Smooth muscle cell (in vitro differentiated cells): ENCODE measurements around the gene OR2T11. TPM values are rescaled to one million over a fixed set of nuclear protein-coding genes. Genes with fewer than 3 reads are reported as not detected.

Experiments used
- DNase-seq: peaks from one replicate; lab custom pipeline; 2025; ENCODE audit not compliant: unreplicated experiment; lab: John Stamatoyannopoulos, UW
- H2AFZ ChIP-seq: fragments of 200-600 bp; sonication (generic); 2 replicates; pipeline ENCODE4 v1.6.0; 2016; ENCODE audit warnings: antibody characterized with exemption, low read depth, mild to moderate bottlenecking
- H3F3A ChIP-seq: fragments of 200-600 bp; sonication (generic); 2 replicates; pipeline ENCODE4 v1.6.0; 2017; ENCODE audit warnings: antibody characterized with exemption, low read depth
- H3K27ac ChIP-seq: fragments of 200-600 bp; sonication (generic); 2 replicates; pipeline ENCODE4 v1.5.1; 2016; ENCODE audit warnings: low read depth, mild to moderate bottlenecking
- H3K27me3 ChIP-seq: fragments of 200-600 bp; sonication (generic); 2 replicates; pipeline ENCODE4 v1.6.1; 2016; ENCODE audit warnings: low read depth, mild to moderate bottlenecking
- H3K36me3 ChIP-seq: fragments of 200-600 bp; sonication (generic); 2 replicates; pipeline ENCODE4 v1.5.1; 2016; ENCODE audit warnings: low read depth
- H3K4me1 ChIP-seq: fragments of 200-600 bp; sonication (generic); 2 replicates; pipeline ENCODE4 v1.5.1; 2016; ENCODE audit warnings: low read depth
- H3K4me2 ChIP-seq: fragments of 200-600 bp; sonication (generic); 2 replicates; pipeline ENCODE4 v1.6.0; 2016; ENCODE audit warnings: mild to moderate bottlenecking
- H3K4me3 ChIP-seq: fragments of 200-600 bp; sonication (generic); 2 replicates; pipeline ENCODE4 v1.5.1; 2016; ENCODE audit warnings: mild to moderate bottlenecking
- H3K79me2 ChIP-seq: fragments of 200-600 bp; sonication (generic); 2 replicates; pipeline ENCODE4 v1.6.0; 2016; ENCODE audit warnings: low read depth, mild to moderate bottlenecking
- H3K9ac ChIP-seq: fragments of 200-600 bp; sonication (generic); 2 replicates; pipeline ENCODE4 v1.6.0; 2016; ENCODE audit warnings: low read depth
- H3K9me3 ChIP-seq: fragments of 200-600 bp; sonication (generic); replicated peaks from 2 replicates; pipeline ENCODE4 v1.5.1; 2016; ENCODE audit warnings: low read depth
- H4K20me1 ChIP-seq: fragments of 200-600 bp; sonication (generic); 2 replicates; pipeline ENCODE4 v1.6.0; 2016; ENCODE audit warnings: low read depth
- CTCF ChIP-seq: fragments of 200-600 bp; sonication (generic); IDR thresholded peaks from 2 replicates; pipeline ENCODE4 v1.5.1; 2017; ENCODE audit warnings: borderline replicate concordance, mild to moderate bottlenecking, antibody characterized with exemption; ENCODE audit not compliant: insufficient read depth, poor library complexity, severe bottlenecking
- WGBS: methylation state at CpG from one replicate; pipeline ENCODE4 v1.1.7; 2016; ENCODE audit warnings: low lambda C conversion rate; 5-methylcytosine and 5-hydroxymethylcytosine counted together
- polyA plus RNA-seq: library from polyadenylated mRNA; unstranded; fragments of >200 nt; fragmentation: Nextera tagmentation; extraction: Ambion mirVana; gene quantifications from 2 replicates; pipeline ENCODE4 v1.2.1, GENCODE V29; 2016
- total RNA-seq: library from RNA; depleted of rRNA; stranded (reverse); fragments of >200 nt; gene quantifications from 2 replicates; pipeline ENCODE4 v1.2.3, GENCODE V29; 2014

The OR2T11 gene
- total and polyA plus RNA-seq, 2 experiments from 2014 or later = not detected

GRCh38 chr1:248618119-248618518 lies 16.8 kb downstream of the OR2T11 start:
- TF ChIP-seq CTCF = no peak
- Histone ChIP-seq H3K4me3 (no peak overlapping the region), H3K9ac (no peak overlapping the region), H3K4me1 (no peaks in the 10 kb centered on the region), H3K79me2 (no peaks in the 10 kb centered on the region), H3F3A (no peaks in the 10 kb centered on the region), H3K4me2 (no peak overlapping the region), H3K36me3 (no peaks in the 10 kb centered on the region), H4K20me1 (no peaks in the 10 kb centered on the region), H2AFZ (no peak overlapping the region), H3K27me3 (no peaks in the 10 kb centered on the region), H3K9me3 (peaks cover 17% of the 10 kb centered on the region), H3K27ac (no peak overlapping the region)
- 66% methylated on average over 7 of the region's 7 CpGs for WGBS
- no peak for DNase-seq

DNA sequence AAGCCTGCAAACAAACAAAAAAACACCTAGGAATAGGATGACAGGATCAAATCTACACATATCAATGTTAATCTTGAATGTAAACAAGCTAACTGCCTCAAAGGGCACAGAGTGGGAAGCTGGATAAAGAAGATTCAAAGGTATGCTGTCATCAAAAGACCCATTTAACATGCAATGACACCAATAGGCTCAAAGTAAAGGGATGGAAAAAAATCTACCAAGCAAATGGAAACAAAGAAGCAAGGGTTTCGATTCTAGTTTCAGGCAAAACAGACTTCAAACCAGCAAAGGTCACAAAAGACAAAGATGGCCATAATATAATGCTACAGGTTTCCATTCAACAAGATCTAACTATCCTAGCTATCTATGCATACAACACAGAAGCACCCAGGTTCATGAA lies 21.1 kb downstream of the OR2T11 start:
- no peaks in the 10 kb centered on the region for H3K36me3 ChIP-seq
- H3K4me2 ChIP-seq = no peak overlapping the region
- no peak overlapping the region for H3K4me3 ChIP-seq
- H3K9ac ChIP-seq = no peak overlapping the region
- DNase-seq = no peak
- no peak overlapping the region for H2AFZ ChIP-seq
- TF ChIP-seq CTCF = no peak
- no peaks in the 10 kb centered on the region for H4K20me1 ChIP-seq
- no peaks in the 10 kb centered on the region for H3K4me1 ChIP-seq
- no peaks in the 10 kb centered on the region for H3K27me3 ChIP-seq
- no peaks in the 10 kb centered on the region for H3F3A ChIP-seq
- WGBS = 70% methylated on average over 1 of the region's 1 CpG
- peaks cover 17% of the 10 kb centered on the region for H3K9me3 ChIP-seq
- H3K27ac ChIP-seq = no peak overlapping the region
- no peaks in the 10 kb centered on the region for H3K79me2 ChIP-seq

- Histone ChIP-seq H3K4me3 (no peak overlapping the region), H3K36me3 (no peaks in the 10 kb centered on the region), H3K9me3 (peaks cover 19% of the 10 kb centered on the region), H3K4me1 (no peaks in the 10 kb centered on the region), H3K79me2 (no peaks in the 10 kb centered on the region), H2AFZ (no peak overlapping the region), H3K27ac (no peak overlapping the region), H3F3A (no peaks in the 10 kb centered on the region), H3K4me2 (no peak overlapping the region), H3K9ac (no peak overlapping the region), H3K27me3 (no peaks in the 10 kb centered on the region), H4K20me1 (no peaks in the 10 kb centered on the region)
- TF ChIP-seq CTCF = no peak
- no peak for DNase-seq
- 76% methylated on average over 4 of the region's 4 CpGs for WGBS
Observed at GRCh38 chr1:248611883-248612414, 22.9 kb downstream of the OR2T11 start.

DNA sequence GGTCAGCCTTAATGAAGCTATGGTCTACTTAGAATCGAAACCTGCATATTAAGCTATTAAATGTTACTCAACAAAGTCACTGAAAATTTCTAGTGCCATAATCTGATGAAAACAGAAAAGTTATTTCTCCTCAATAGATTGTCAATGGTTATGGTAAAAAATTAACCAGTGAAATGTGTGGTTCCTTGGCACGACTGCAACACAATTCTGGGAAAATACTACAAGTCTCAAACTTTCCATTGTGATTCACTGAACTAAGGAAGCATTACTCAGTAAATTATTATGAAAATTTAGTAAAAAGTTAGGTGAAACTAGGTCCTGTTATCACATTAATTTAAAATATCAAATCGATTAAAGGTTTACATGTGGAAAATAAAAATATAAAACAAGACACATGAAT lies 24.6 kb downstream of the OR2T11 start:
- no peak for TF ChIP-seq CTCF
- H3K9ac ChIP-seq = no peak overlapping the region
- H2AFZ ChIP-seq = no peak overlapping the region
- H3K4me2 ChIP-seq = no peak overlapping the region
- no peak overlapping the region for H3K4me3 ChIP-seq
- WGBS = 39% methylated on average over 3 of the region's 3 CpGs
- no peaks in the 10 kb centered on the region for H3K36me3 ChIP-seq
- H3K79me2 ChIP-seq = no peaks in the 10 kb centered on the region
- no peak for DNase-seq
- no peaks in the 10 kb centered on the region for H3F3A ChIP-seq
- no peaks in the 10 kb centered on the region for H3K4me1 ChIP-seq
- peaks cover 15% of the 10 kb centered on the region for H3K9me3 ChIP-seq
- no peak overlapping the region for H3K27ac ChIP-seq
- no peaks in the 10 kb centered on the region for H3K27me3 ChIP-seq
- no peaks in the 10 kb centered on the region for H4K20me1 ChIP-seq
